Heart left ventricle (tissue), 16 donors: ENCODE data around the gene AICDA. TPM values are rescaled to one million over a fixed set of nuclear protein-coding genes. Genes with fewer than 3 reads are reported as not detected.
"Not testable (repeated sequence)": the region's sequence is repeated elsewhere in the genome, so short reads cannot be mapped to it uniquely, and the experiment has no call there.

Source experiments
- ATAC-seq, 4 donors: fragments of 200-7000 bp; cut with Tn5 transposase; one replicate each; pipeline ENCODE4 v1.9.1; 2020 to 2022; ENCODE audit warnings: moderate library complexity in 4 of 4, mild to moderate bottlenecking in 3 of 4, moderate number of reproducible peaks in 1 of 4
- DNase-seq, 5 donors: peaks; one replicate each; pipeline ENCODE4 v3.0.0-alpha.2; 2020
- H3K27ac ChIP-seq, 12 donors: fragments of 200-600 bp; sonication (generic) in 4 of 12; one replicate each; pipeline versions ENCODE4 v1.5.0 to v1.8.0; 2016 to 2022; ENCODE audit warnings: mild to moderate bottlenecking in 2 of 12
- H3K27me3 ChIP-seq, 9 donors: fragments of 200-600 bp; sonication (generic) in 2 of 9; one replicate each; pipeline versions ENCODE4 v1.5.1 to v1.8.0; 2016 to 2022; ENCODE audit warnings: mild to moderate bottlenecking in 3 of 9
- H3K36me3 ChIP-seq, 9 donors: fragments of 200-600 bp; sonication (generic) in 2 of 9; one replicate each; pipeline versions ENCODE4 v1.5.0 to v1.8.0; 2018 to 2022; ENCODE audit warnings: mild to moderate bottlenecking in 2 of 9
- H3K4me1 ChIP-seq, 12 donors: fragments of 200-600 bp; sonication (generic) in 4 of 12; one replicate each; pipeline versions ENCODE4 v1.5.0 to v1.8.0; 2016 to 2022; ENCODE audit warnings: mild to moderate bottlenecking in 3 of 12
- H3K4me3 ChIP-seq, 12 donors: fragments of 200-600 bp; sonication (generic) in 4 of 12; one replicate each; pipeline versions ENCODE4 v1.5.0 to v1.8.0; 2017 to 2022; ENCODE audit warnings: mild to moderate bottlenecking in 9 of 12, moderate library complexity in 4 of 12
- H3K9me3 ChIP-seq, 12 donors: fragments of 200-600 bp; sonication (generic) in 4 of 12; one replicate each; pipeline versions ENCODE4 v1.5.0 to v1.8.0; 2016 to 2022; ENCODE audit warnings: mild to moderate bottlenecking in 1 of 12
- CTCF ChIP-seq, 12 donors: fragments of 200-600 bp; sonication (generic) in 4 of 12; IDR thresholded peaks; one replicate each; pipeline versions ENCODE4 v1.5.0 to v1.8.0; 2018 to 2022; ENCODE audit warnings: antibody characterized with exemption in 12 of 12, mild to moderate bottlenecking in 5 of 12
- POLR2A ChIP-seq, 2 donors: fragments of 450-650 bp; IDR thresholded peaks; one replicate each; pipeline ENCODE4 v1.6.1; 2017; ENCODE audit warnings: antibody characterized with exemption in 2 of 2, mild to moderate bottlenecking in 2 of 2, moderate library complexity in 2 of 2
- WGBS, 4 donors: extraction: QIAGEN DNeasy Blood & Tissue Kit in 2 of 4; methylation state at CpG; one replicate each; pipeline versions ENCODE4 v1.1.5 to v1.1.7; 2013 to 2018; 5-methylcytosine and 5-hydroxymethylcytosine counted together
- intact Hi-C, 10 donors: fragments of 100-400 bp; cut with DNase I; formaldehyde crosslinking; loops; one replicate each; pipeline versions ENCODE4 v1.11.1 to v1.14.2; 2022
- polyA plus RNA-seq, 2 donors: library from polyadenylated mRNA; stranded (reverse); fragments of 200-250 nt; gene quantifications; one replicate each; pipeline ENCODE4 v1.2.3, GENCODE V29; 2013
- total RNA-seq, 9 donors: library from RNA; depleted of rRNA in 2 of 9; stranded (reverse); fragments of >200 nt in 2 of 9; fragmentation: NEBNext Ultra II Directional in 3 of 9; extraction: Animal tissue kit (Norgen Biotek cat#: 25700) in 3 of 9; gene quantifications; one replicate each; pipeline versions ENCODE4 v1.1.0 to v1.2.4, GENCODE V29; 2016 to 2023
- donor health status: ischemic (EF 13 %, LVEDD 7.1; RV severe dilation, severe dysfunction).
- donor health status: healthy with polysubstance abuse.
- donor health status: DM: no; HTN: yes; CAD: no.
- donor health status: DM: no; HTN: no; CAD: no.
- donor health status: ischemic (EF 25% LVEDD 6.9; RV normal size, moderate dysfunction).
- donor health status: ischemic (EF 25% LVEDD 5.7; RV mildly dilated, moderate dysfunction).
- donor health status: healthy.
- donor health status: DM: yes; HTN: yes; CAD: no.
- donor health status: ischemic (EF 35%, LVEDD 5.7; RV mildly dilated, moderate dysfunction).
- donor health status: nonischemic (EF 11% LVEDD 7.7; RV severe dilation, severe dysfunction).
- donor health status: DM: yes; HTN: yes; CAD: no.
- donor health status: PGD.
- donor health status: ischemic (EF 29% LVEDD 5.4; RV normal size, mild dysfunction).
- donor health status: nonischemic (EF 23%, LVEDD 6.1; RV moderate dilation, normal function).

The AICDA gene
- total and polyA plus RNA-seq, 11 donors, result 0.08 TPM; not detected in 10

- peak in 1 of 4 donors; percentile 10 for ATAC-seq
- Histone ChIP-seq H3K36me3 (no peaks in the 10 kb centered on the region), H3K27ac (no peak overlapping the region), H3K4me1 (peaks cover 0 to 4% (median 0%) of the 10 kb centered on the region in 12 donors), H3K9me3 (no peaks in the 10 kb centered on the region), H3K27me3 (no peaks in the 10 kb centered on the region), H3K4me3 (no peak overlapping the region)
- DNase-seq, result no peak
- intact Hi-C loops, result no loop called here
- no peak for TF ChIP-seq POLR2A (IDR thresholded peaks at IDR 0.05)
- TF ChIP-seq CTCF (IDR thresholded peaks at IDR 0.05), result no peak
- WGBS, 4 donors, result 92 to 95% (median 94%) methylated on average over 4 to 7 of the region's 7 CpGs
Measured at GRCh38 chr12:8637244-8637643, 24.6 kb upstream of the AICDA start.

- no peaks in the 10 kb centered on the region for H3K27me3 ChIP-seq
- WGBS, 4 donors, result 36 to 47% (median 38%) methylated on average over 5 of the region's 5 CpGs
- TF ChIP-seq POLR2A (IDR thresholded peaks at IDR 0.05) (no peak), CTCF (IDR thresholded peaks at IDR 0.05) (no peak)
- intact Hi-C loops, result no loop called here
- H3K9me3 ChIP-seq, result no peaks in the 10 kb centered on the region
- DNase-seq, result no peak
- no peak overlapping the region for H3K4me3 ChIP-seq
- peaks cover 0 to 4% (median 0%) of the 10 kb centered on the region in 12 donors for H3K4me1 ChIP-seq
- no peak overlapping the region for H3K27ac ChIP-seq
- no peak for ATAC-seq
- H3K36me3 ChIP-seq, result no peaks in the 10 kb centered on the region
Measured at GRCh38 chr12:8636581-8636980, 23.9 kb upstream of the AICDA start.

GRCh38 chr12:8636007-8636346 lies 23.3 kb upstream of the AICDA start:
- H3K36me3 ChIP-seq, ATAC-seq, DNase-seq, intact Hi-C loops, H3K27me3 ChIP-seq, H3K27ac ChIP-seq, H3K9me3 ChIP-seq, H3K4me3 ChIP-seq, H3K4me1 ChIP-seq: not testable (repeated sequence)
- WGBS, 4 donors, result 36 to 47% (median 38%) methylated on average over 8 of the region's 8 CpGs

- H3K36me3 ChIP-seq, intact Hi-C loops, H3K9me3 ChIP-seq, ATAC-seq, H3K4me3 ChIP-seq, H3K27me3 ChIP-seq, H3K27ac ChIP-seq, H3K4me1 ChIP-seq, DNase-seq: not testable (repeated sequence)
- WGBS, 4 donors, result 62 to 80% (median 66%) methylated on average over 9 of the region's 9 CpGs
Measured at GRCh38 chr12:8635342-8636006, 22.8 kb upstream of the AICDA start.

- Histone ChIP-seq H3K27me3 (no peaks in the 10 kb centered on the region), H3K4me1 (peaks cover 0 to 7% (median 0%) of the 10 kb centered on the region in 12 donors), H3K27ac (no peak overlapping the region), H3K9me3 (no peaks in the 10 kb centered on the region), H3K36me3 (no peaks in the 10 kb centered on the region), H3K4me3 (no peak overlapping the region)
- ATAC-seq, result no peak
- intact Hi-C loops, result no loop called here
- WGBS, 4 donors, result 90 to 94% (median 91%) methylated on average over 4 of the region's 4 CpGs
- DNase-seq, result no peak
- TF ChIP-seq CTCF (IDR thresholded peaks at IDR 0.05) (no peak), POLR2A (IDR thresholded peaks at IDR 0.05) (no peak)
Measured at GRCh38 chr12:8630131-8630530, 17.5 kb upstream of the AICDA start.
